Activated CD4-positive, alpha-beta T cell treated with anti-CD3 and anti-CD28 coated beads for 36 hours (primary cell): ENCODE data around the gene HSD11B1L. TPM values are rescaled to one million over a fixed set of nuclear protein-coding genes. Genes with fewer than 3 reads are reported as not detected.
A peak's percentile ranks its signal among the peaks of the same experiment; 100 is the strongest.

Experiments
- ATAC-seq: fragments of 200-7000 bp; cut with Tn5 transposase; one replicate; pipeline ENCODE4 v1.10.0; 2021; ENCODE audit warnings: mild to moderate bottlenecking, moderate library complexity
- CTCF ChIA-PET: fragments of 350-600 bp; sonication (Branson Sonifier 250); formaldehyde crosslinking; loops from one replicate; lab custom pipeline; 2021; ENCODE audit warnings: antibody characterized with exemption; lab: Charles Lee
- POLR2A ChIA-PET: fragments of 350-600 bp; sonication (Branson Sonifier 250); formaldehyde crosslinking; loops from one replicate; lab custom pipeline; 2021; ENCODE audit warnings: antibody characterized with exemption, inconsistent platforms; lab: Charles Lee
- DNase-seq: peaks from one replicate; pipeline ENCODE4 v3.0.0-alpha.2; 2020
- H3K27ac Mint-ChIP-seq: one replicate; pipeline ENCODE4 v1.8.0; 2021; ENCODE audit warnings: mixed read lengths
- H3K27me3 Mint-ChIP-seq: one replicate; pipeline ENCODE4 v1.8.0; 2021; ENCODE audit warnings: mixed read lengths
- H3K36me3 Mint-ChIP-seq: one replicate; pipeline ENCODE4 v1.8.0; 2021; ENCODE audit warnings: low read depth, mixed read lengths
- H3K4me1 Mint-ChIP-seq: one replicate; pipeline ENCODE4 v1.8.0; 2021; ENCODE audit warnings: mixed read lengths
- H3K4me3 Mint-ChIP-seq: one replicate; pipeline ENCODE4 v1.8.0; 2021; ENCODE audit warnings: mild to moderate bottlenecking, moderate library complexity, mixed read lengths
- H3K9me3 Mint-ChIP-seq: one replicate; pipeline ENCODE4 v1.8.0; 2021; ENCODE audit warnings: low read depth, mixed read lengths
- intact Hi-C, 2 experiments: fragments of 100-400 bp; cut with DNase I in 1 of 2; cut with micrococcal nuclease in 1 of 2; formaldehyde crosslinking; loops; one replicate each; pipeline versions ENCODE4 v1.14.2 to v1.15.1; 2022 to 2024; cut with DNase I, micrococcal nuclease
- total RNA-seq, 2 experiments: library from RNA; stranded (reverse); gene quantifications; one replicate each; pipeline ENCODE4 v1.2.3, GENCODE V29; 2021

Gene HSD11B1L
- total RNA-seq, 2 experiments from 2014 or later, result 2.0 to 3.2 TPM

- POLR2A ChIA-PET, result no interaction called here
- ATAC-seq (no peak), DNase-seq (no peak)
- no peak overlapping the region for H3K4me3 Mint-ChIP-seq
- peak overlapping the region; percentile 56 for H3K27ac Mint-ChIP-seq
- H3K4me1 Mint-ChIP-seq, result peaks cover 9% of the 10 kb centered on the region
- peaks cover 70% of the 10 kb centered on the region for H3K36me3 Mint-ChIP-seq
- no peaks in the 10 kb centered on the region for H3K9me3 Mint-ChIP-seq
- H3K27me3 Mint-ChIP-seq, result no peaks in the 10 kb centered on the region
- CTCF ChIA-PET, result no interaction called here
- intact Hi-C loops, result no loop called here
Observed at GRCh38 chr19:5646703-5647102, 34.1 kb upstream of the HSD11B1L start.

DNA sequence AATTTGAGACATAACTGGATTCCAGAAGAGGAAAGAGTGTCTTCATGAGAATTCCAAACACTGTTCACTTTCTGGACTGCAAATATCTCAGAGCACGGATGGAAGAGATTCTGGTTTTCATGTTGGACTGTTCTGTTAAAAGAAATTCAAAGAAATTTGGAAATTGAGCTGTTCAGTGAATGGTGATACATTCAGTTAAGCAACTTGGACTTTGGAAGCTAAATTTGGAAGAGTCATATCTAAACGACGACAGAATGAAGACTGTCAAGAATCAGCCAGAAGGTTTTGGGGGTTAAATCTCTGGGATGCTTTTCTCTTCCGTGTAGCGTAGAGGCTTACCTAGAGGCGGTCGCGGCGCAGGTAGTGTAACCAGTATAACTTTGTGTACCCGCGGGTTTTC lies 32.4 kb upstream of the HSD11B1L start:
- Mint-ChIP-seq H3K36me3 (peaks cover 66% of the 10 kb centered on the region), H3K27ac (no peak overlapping the region), H3K4me1 (peaks cover 7% of the 10 kb centered on the region), H3K9me3 (no peaks in the 10 kb centered on the region), H3K4me3 (no peak overlapping the region), H3K27me3 (no peaks in the 10 kb centered on the region)
- ChIA-PET CTCF (no interaction called here), POLR2A (no interaction called here)
- ATAC-seq, result no peak
- intact Hi-C loops, result no loop called here
- no peak for DNase-seq

- Mint-ChIP-seq H3K4me3 (no peak overlapping the region), H3K4me1 (no peaks in the 10 kb centered on the region), H3K36me3 (peaks cover 70% of the 10 kb centered on the region), H3K27ac (no peak overlapping the region), H3K27me3 (no peaks in the 10 kb centered on the region), H3K9me3 (no peaks in the 10 kb centered on the region)
- CTCF ChIA-PET, result interaction anchor here (0.5 to 1.2 kb wide), 2 partner anchors 24 to 371 kb away, joined by 3 to 4 read pairs; no protein-coding TSS in a partner anchor
- ATAC-seq (no peak), DNase-seq (no peak)
- intact Hi-C loops, result no loop called here
- POLR2A ChIA-PET, result no interaction called here
Observed at GRCh38 chr19:5651361-5651760, 29.5 kb upstream of the HSD11B1L start.

GRCh38 chr19:5652261-5652660 lies 28.6 kb upstream of the HSD11B1L start:
- CTCF ChIA-PET, result no interaction called here
- H3K4me3 Mint-ChIP-seq, result no peak overlapping the region
- H3K27ac Mint-ChIP-seq, result no peak overlapping the region
- no peaks in the 10 kb centered on the region for H3K9me3 Mint-ChIP-seq
- no peaks in the 10 kb centered on the region for H3K4me1 Mint-ChIP-seq
- no peak for ATAC-seq
- peaks cover 66% of the 10 kb centered on the region for H3K36me3 Mint-ChIP-seq
- POLR2A ChIA-PET, result no interaction called here
- intact Hi-C loops, result no loop called here
- no peaks in the 10 kb centered on the region for H3K27me3 Mint-ChIP-seq
- no peak for DNase-seq

GRCh38 chr19:5654931-5655330 lies 25.9 kb upstream of the HSD11B1L start:
- intact Hi-C loops, result loop anchor here in 1 of 2 experiments (5.0 kb wide), 1 partner anchor 593 kb away; no protein-coding TSS in a partner anchor
- ChIA-PET CTCF (interaction anchor here (0.8 kb wide), 1 partner anchor 758 kb away, joined by 3 read pairs; no protein-coding TSS in a partner anchor), POLR2A (interaction anchor here (0.5 kb wide), 1 partner anchor 31 kb away, joined by 4 read pairs; no protein-coding TSS in a partner anchor)
- no peaks in the 10 kb centered on the region for H3K27me3 Mint-ChIP-seq
- ATAC-seq (no peak), DNase-seq (no peak)
- H3K27ac Mint-ChIP-seq, result no peak overlapping the region
- H3K4me3 Mint-ChIP-seq, result no peak overlapping the region
- H3K36me3 Mint-ChIP-seq, result peaks cover 60% of the 10 kb centered on the region
- no peaks in the 10 kb centered on the region for H3K9me3 Mint-ChIP-seq
- no peaks in the 10 kb centered on the region for H3K4me1 Mint-ChIP-seq

DNA sequence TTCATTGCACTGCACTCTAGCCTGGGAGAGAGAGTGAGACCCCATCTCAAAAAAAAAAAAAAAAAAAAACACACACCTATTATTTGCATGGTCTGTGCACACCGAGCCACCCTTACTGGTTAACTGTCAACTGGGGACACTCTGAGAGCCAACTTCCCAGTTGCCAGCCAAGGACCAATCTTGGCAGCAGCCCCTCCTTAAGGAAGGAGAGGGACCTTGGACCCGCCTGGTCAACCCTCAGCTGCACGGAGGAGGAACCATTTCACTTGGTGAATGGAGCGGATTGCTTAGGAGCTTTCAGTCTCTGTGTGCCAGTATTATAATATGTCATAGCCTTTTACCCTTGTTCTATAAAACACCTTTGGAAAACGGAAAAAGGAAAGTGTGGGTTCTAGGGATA lies 25.4 kb upstream of the HSD11B1L start:
- Mint-ChIP-seq H3K4me3 (no peak overlapping the region), H3K27me3 (no peaks in the 10 kb centered on the region), H3K27ac (no peak overlapping the region), H3K9me3 (no peaks in the 10 kb centered on the region), H3K36me3 (peaks cover 58% of the 10 kb centered on the region), H3K4me1 (no peaks in the 10 kb centered on the region)
- intact Hi-C loops, result loop anchor here in 1 of 2 experiments (5.0 kb wide), 1 partner anchor 593 kb away; no protein-coding TSS in a partner anchor
- no peak for ATAC-seq
- ChIA-PET POLR2A (interaction anchor here (0.5 kb wide), 1 partner anchor 31 kb away, joined by 4 read pairs; no protein-coding TSS in a partner anchor), CTCF (no interaction called here)
- no peak for DNase-seq

DNA sequence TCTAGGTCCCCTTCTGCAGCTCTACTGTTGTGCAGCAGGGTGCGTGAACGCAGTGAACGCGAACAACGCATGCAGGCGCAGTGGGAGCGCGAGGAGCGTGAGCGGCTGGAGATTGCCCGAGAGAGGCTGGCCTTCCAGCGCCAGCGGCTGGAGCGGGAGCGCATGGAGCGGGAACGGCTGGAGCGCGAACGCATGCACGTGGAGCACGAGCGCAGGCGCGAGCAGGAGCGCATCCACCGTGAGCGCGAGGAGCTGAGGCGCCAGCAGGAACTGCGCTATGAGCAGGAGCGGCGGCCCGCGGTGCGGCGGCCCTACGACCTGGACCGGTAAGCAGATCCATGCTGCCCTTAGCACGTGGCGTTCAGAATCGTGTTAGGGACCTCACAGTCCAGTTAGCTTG lies 19.3 kb upstream of the HSD11B1L start:
- Mint-ChIP-seq H3K36me3 (peaks cover 48% of the 10 kb centered on the region), H3K4me3 (no peak overlapping the region), H3K4me1 (peaks cover 2% of the 10 kb centered on the region), H3K27ac (no peak overlapping the region), H3K9me3 (no peaks in the 10 kb centered on the region), H3K27me3 (no peaks in the 10 kb centered on the region)
- ATAC-seq (no peak), DNase-seq (no peak)
- POLR2A ChIA-PET, result no interaction called here
- intact Hi-C loops, result no loop called here
- CTCF ChIA-PET, result interaction anchor here (0.7 kb wide), 1 partner anchor 44 kb away, joined by 4 read pairs; no protein-coding TSS in a partner anchor

DNA sequence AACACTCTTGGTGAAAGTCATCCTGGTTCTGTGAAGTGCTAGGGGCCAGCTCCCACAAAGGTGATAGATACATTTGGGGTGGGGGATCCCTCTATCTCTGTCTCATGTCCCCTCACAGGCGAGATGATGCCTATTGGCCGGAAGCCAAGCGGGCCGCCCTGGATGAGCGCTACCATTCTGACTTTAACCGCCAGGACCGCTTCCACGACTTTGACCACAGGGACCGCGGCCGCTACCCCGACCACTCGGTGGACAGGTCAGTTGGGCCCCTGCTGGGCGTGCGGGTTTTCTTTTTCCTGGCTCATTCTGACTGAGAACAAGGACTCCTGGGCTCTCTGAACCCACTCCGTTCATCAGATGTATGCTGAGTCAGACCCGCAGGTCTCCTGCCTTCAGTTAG lies 16.9 kb upstream of the HSD11B1L start:
- Mint-ChIP-seq H3K4me1 (peaks cover 2% of the 10 kb centered on the region), H3K27me3 (no peaks in the 10 kb centered on the region), H3K27ac (no peak overlapping the region), H3K36me3 (peaks cover 50% of the 10 kb centered on the region), H3K4me3 (no peak overlapping the region), H3K9me3 (no peaks in the 10 kb centered on the region)
- CTCF ChIA-PET, result no interaction called here
- DNase-seq, result no peak
- ATAC-seq, result no peak
- POLR2A ChIA-PET, result no interaction called here
- intact Hi-C loops, result no loop called here

DNA sequence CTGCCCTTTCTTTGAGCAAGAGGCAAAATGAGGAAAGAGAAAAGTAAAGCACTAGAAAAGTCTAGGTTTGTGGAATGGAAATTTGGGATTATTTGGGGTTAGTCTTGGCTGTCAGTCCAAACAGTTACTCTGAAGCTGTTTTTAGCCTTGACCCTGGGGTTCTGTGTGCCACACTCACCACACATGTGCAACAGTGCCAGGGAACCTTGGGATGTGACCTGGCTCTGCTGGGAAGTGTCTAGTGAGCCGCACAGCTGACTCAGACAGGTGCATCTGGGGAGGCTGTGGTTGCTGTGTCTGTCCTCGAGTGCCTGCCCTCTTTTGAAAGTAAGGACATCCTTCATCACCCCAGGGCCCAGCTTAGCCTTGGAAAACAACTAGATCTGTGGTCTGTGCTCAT lies 16.3 kb upstream of the HSD11B1L start:
- Mint-ChIP-seq H3K27ac (no peak overlapping the region), H3K4me3 (no peak overlapping the region), H3K9me3 (no peaks in the 10 kb centered on the region), H3K36me3 (peaks cover 56% of the 10 kb centered on the region), H3K27me3 (no peaks in the 10 kb centered on the region), H3K4me1 (peaks cover 2% of the 10 kb centered on the region)
- ATAC-seq (no peak), DNase-seq (no peak)
- ChIA-PET CTCF (no interaction called here), POLR2A (no interaction called here)
- intact Hi-C loops, result no loop called here

GRCh38 chr19:5665781-5666513 lies 14.9 kb upstream of the HSD11B1L start:
- H3K4me1 Mint-ChIP-seq, result peaks cover 2% of the 10 kb centered on the region
- no peak overlapping the region for H3K4me3 Mint-ChIP-seq
- peaks cover 55% of the 10 kb centered on the region for H3K36me3 Mint-ChIP-seq
- POLR2A ChIA-PET, result no interaction called here
- peak overlapping the region; percentile 55 for H3K27ac Mint-ChIP-seq
- intact Hi-C loops, result no loop called here
- H3K27me3 Mint-ChIP-seq, result no peaks in the 10 kb centered on the region
- CTCF ChIA-PET, result interaction anchor here (0.5 to 0.6 kb wide), 2 partner anchors 22 to 1604 kb away, joined by 3 read pairs; no protein-coding TSS in a partner anchor
- ATAC-seq (no peak), DNase-seq (no peak)
- H3K9me3 Mint-ChIP-seq, result no peaks in the 10 kb centered on the region

GRCh38 chr19:5666921-5667610 lies 13.8 kb upstream of the HSD11B1L start:
- ChIA-PET POLR2A (no interaction called here), CTCF (no interaction called here)
- intact Hi-C loops, result no loop called here
- no peak overlapping the region for H3K27ac Mint-ChIP-seq
- H3K4me1 Mint-ChIP-seq, result peaks cover 2% of the 10 kb centered on the region
- DNase-seq, result no peak
- no peaks in the 10 kb centered on the region for H3K9me3 Mint-ChIP-seq
- no peak overlapping the region for H3K4me3 Mint-ChIP-seq
- H3K36me3 Mint-ChIP-seq, result peaks cover 55% of the 10 kb centered on the region
- H3K27me3 Mint-ChIP-seq, result no peaks in the 10 kb centered on the region
- ATAC-seq, result no peak
